GM18511 (cell line): ENCODE data around the gene NEB.
"Not testable (repeated sequence)": the region's sequence is repeated elsewhere in the genome, so short reads cannot be mapped to it uniquely, and the experiment has no call there.

Source experiments
- ATAC-seq: cut with Tn5 transposase; IDR thresholded peaks from one replicate; pipeline ENCODE4 v1.9.1; 2021; ENCODE audit warnings: mild to moderate bottlenecking, moderate library complexity; ENCODE audit not compliant: unreplicated experiment

Gene NEB

DNA sequence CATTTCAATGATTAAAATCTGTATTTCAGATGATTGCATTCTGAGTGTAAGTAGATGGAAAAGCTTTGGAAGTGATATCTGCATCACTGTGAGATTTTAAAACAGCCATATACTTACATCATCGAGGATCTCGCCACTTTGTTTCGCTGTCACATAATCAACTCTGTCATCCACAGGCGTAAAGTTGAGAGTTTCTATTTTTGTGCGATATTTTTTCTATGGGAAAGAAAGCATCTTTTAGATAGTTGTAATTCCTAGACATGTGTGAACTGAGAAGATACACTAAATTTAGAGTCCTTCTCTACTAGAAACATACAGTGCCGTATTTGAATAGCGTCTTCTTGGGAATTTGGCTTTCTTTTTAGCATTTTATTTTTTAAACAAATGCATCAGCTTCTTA is 165.8 kb downstream of the NEB start:
- no peak for ATAC-seq

DNA sequence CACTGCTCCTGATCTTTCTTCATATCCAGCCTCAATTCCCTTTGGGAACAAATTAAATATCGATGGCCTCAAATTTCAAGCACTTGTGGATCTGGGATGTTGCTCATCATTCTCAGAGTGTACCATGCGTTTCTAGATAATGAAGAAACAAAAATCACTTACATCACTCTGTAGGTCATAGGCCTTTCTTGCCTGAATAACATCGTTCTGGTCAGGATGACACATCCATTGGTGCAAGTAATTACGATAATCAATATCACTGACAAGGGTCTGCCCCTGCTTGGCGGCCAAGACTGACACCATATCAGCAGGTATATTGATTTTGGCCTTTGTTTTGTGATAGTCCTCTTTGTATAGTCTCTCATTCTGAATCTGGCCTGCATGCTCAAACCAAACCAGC is 167.3 kb downstream of the NEB start:
- ATAC-seq: no peak

DNA sequence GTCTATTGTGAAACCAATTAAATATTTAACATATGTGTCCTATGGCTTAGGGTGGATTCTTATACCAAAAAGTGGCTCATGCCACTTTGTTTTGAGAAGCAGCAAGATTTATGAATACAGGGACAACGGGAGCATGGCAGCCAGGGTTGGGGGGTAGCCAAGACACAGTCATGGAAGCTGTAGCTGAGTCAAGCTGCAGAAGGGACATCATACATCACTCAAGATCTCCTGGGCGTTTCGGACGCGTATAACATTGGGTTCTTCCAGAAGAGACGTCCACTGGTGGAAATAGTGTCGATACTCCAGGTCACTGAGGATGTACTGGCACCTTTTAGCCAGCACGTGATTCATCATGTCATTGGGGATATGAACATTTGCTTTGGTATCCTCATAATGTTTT is 171.9 kb downstream of the NEB start:
- ATAC-seq: no peak

DNA sequence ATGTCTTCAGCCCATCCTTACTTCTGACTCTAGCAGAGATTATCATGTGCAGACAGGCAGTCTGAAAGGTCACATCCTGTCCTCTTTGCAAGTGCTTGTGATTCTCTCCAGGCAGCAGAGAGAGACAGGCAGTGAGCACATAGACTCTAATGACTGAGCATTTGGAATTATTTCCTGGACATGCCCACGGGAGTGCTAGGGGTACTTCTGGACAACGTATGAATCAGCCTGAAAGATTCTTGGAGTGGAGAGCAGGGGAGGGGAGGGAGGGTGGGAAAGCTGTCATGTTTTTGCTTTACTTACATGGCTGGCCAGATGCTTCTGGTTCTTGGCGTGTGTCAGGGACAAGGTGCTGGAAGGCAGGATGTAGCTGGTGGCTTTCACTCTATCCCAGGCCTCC is 174.0 kb downstream of the NEB start:
- ATAC-seq: no peak

DNA sequence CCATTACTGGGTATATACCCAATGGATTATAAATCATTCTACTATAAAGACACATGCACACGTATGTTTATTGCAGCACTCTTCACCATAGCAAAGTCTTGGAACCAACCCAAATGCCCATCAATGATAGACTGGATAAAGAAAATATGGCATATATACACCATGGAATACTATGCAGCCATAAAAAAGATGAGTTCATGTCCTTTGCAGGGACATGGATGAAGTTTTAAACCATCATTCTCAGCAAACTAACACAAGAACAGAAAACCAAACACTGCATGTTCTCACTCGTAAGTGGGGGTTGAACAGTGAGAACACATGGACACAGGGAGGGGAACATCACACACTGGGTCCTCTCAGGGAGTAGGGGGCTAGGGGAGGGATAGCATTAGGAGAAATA is 174.8 kb downstream of the NEB start:
- not testable (repeated sequence) for ATAC-seq

DNA sequence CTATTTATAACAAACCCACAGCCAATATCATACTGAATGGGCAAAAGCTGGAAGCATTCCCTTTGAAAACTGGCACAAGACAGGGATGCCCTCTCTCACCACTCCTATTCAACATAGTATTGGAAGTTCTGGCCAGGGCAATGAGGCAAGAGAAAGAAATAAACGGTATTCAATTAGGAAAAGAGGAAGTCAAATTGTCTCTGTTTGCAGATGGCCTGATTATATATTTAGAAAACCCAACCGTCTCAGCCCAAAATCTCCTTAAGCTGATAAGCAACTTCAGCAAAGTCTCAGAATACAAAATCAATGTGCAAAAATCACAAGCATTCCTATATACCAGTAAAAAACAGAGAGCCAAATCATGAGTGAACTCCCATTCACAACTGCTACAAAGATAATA is 176.4 kb downstream of the NEB start:
- ATAC-seq: not testable (repeated sequence)

GRCh38 chr2:151556121-151556520 is 178.2 kb downstream of the NEB start:
- ATAC-seq: no peak

DNA sequence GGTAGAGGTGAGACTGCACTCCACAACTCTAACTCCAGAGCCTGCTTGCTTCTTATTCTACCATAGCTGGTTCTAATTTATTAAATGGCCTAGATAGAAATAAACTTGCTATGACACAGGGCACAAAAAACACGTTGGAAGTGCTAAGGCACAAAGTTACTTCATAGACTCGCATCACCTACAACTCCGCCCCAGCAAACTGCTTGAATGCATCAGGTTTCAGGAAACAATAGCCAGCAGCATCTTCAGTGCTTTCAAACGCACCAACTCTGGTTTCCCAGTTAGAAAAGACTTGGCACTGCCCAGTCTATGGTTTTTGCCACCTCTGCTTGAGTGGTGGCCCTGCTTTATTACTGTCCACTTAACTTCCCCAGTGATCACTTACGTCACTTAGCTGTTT is 182.0 kb downstream of the NEB start:
- ATAC-seq: no peak

GRCh38 chr2:151551556-151551955 is 182.7 kb downstream of the NEB start:
- ATAC-seq: no peak

DNA sequence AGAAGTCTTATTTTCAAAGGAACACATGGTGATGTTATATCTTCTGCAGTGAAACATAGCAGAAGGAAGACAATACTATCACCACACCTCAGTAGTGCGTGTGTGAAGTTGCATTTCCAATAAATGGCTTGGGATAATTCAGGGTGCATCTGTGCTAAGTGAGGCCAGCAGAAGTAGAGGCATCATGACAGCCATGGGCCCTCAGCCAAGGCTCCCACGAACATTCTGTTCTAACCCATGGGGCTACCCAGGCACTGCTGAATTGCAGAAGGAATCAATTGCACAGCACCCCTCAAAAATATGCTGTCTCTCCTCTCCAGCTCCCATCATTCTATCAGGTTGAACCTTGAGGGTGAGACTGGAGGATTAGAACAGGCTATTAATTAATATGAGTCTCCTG is 185.1 kb downstream of the NEB start:
- no peak for ATAC-seq

GRCh38 chr2:151544449-151544848 is 189.8 kb downstream of the NEB start:
- no peak for ATAC-seq

GRCh38 chr2:151543876-151544275 is 190.4 kb downstream of the NEB start:
- no peak for ATAC-seq

DNA sequence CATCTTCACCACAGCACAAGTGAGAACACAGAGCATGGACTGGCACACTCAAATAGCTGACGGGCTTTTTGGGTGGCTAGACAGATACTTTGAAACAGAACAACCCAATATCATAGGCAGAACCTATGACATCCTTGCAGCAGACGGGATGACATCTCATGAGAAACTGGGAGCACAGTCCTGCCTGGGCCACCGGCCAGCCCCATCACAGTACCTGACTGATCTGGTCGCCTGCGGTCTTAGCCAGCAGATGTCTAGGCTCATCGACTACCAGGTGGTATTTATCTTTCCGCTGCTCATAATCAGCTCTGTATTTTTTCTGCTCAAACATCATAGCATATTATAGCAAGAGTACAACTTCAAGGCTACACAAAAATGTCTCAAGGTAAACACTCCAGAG is 200.3 kb downstream of the NEB start:
- no peak for ATAC-seq

DNA sequence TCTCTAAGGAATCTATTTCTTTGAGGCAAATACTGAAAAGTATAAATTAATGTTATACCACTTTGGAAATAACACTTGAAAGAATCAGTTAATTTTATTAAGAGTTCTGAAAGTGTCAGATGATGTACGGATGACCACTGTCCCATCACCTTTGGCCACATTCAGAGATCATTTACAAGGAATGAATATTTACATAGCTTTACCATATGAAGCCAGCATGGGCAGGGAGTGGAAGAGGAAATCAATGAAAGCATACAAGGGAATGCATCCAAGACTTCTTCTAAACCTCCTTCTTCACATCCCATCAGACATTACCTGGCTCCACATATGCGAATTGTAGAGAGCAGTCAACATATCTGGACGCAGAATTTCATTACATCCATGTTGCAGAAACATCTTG is 201.1 kb downstream of the NEB start:
- ATAC-seq: no peak

- ATAC-seq: no peak
Measured at GRCh38 chr2:151526572-151527090, 207.6 kb downstream of the NEB start.

DNA sequence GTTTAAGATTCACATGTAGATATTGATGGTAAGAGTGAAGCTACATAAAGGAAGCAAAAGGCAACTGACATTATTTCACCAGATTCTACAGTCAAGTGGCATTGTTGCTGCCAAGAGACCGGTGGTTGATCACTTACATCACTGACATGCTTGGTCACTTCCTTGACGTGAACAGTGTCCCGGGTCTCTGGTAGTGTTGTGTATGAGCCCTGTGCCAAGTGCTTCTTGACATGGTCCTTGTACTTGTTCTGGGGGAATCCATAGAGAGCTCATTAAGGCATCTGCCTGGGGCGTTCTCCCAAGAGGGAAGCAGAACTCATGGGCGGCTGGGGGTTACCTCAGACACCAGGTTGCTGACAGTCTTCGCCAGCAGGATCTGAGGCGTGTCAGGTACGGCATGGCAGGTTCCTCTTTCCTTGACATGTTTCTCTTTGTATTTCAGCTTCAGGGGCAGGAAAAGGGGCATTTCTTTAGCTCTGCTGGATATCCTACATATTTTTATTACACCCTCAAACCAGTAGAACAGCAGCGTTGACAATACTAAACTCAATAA is 208.4 kb downstream of the NEB start:
- ATAC-seq: peak; percentile 56

DNA sequence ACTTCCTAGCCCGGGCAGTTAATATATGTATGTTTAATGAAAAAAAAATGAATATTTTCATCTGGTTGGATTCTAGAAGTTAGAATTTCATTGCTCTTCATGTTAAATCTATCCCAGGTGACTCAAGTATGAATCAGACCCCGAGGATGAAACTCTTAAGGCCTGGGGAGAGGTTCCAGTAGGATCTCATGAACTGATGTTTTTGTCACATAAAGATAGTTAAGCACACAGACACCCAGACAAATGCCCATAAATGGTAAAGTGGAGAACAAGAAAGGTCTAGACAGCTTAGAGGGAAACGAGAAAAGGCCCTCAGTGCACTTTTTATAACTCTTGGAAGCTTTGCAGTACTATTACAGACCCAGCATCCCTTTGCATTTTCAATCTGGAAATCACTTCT is 210.4 kb downstream of the NEB start:
- ATAC-seq: no peak

GRCh38 chr2:151522556-151522955 is 211.7 kb downstream of the NEB start:
- no peak for ATAC-seq

DNA sequence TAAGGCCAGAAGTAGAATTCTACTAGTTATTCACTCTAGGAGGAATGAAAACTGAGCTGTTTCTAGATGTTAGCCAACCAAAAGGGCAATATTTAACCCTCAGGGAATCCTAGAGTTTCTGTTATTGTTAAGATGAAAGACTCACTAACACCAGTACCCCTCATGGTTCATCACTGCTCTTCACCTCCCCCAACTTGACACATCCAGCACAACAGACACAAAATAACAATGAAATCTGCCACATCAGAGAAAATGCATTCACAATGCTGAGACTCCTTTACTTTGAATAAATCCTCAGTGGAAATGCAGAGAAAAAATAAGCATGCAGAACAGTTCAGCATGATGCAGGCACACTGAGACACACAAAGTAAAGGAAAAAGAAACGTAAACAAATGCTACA is 213.3 kb downstream of the NEB start:
- no peak for ATAC-seq

DNA sequence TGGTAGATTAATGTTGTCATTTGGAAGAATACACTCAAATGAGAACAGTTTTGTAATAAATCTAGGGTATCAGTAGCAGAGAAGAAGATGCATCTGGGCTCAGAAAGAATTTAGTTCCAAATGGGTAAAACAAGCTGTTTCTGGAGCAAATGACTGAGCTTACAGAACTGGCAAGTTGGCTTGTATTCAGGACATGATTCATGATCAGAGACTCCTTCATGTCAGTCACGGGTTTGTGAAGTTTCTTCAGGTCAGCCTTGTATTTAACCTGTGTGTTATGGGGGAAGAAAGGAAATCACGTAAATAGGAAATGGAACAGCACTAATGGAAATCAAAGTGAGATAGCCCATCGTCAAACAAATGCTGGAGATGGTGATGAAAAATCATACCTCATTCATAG is 215.5 kb downstream of the NEB start:
- no peak for ATAC-seq

DNA sequence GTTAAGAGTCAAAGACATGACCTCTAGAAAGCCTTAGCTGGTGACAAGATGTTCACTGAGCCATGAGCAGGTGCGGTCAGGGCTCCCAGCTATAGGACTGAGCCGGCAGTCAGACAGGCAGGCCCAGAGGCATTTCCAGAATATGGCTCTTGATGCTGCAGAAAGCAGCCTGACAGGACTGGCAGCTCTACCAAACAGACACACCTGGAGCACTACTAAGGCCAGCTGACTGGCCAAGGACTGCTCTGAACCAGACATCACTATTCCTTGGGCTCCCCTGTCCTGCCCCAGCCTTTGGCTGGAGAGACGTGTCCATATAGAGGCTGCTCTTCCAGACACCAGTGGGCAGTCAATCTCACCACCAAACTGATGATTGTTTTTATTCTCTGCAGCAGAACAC is 225.8 kb downstream of the NEB start:
- ATAC-seq: no peak

DNA sequence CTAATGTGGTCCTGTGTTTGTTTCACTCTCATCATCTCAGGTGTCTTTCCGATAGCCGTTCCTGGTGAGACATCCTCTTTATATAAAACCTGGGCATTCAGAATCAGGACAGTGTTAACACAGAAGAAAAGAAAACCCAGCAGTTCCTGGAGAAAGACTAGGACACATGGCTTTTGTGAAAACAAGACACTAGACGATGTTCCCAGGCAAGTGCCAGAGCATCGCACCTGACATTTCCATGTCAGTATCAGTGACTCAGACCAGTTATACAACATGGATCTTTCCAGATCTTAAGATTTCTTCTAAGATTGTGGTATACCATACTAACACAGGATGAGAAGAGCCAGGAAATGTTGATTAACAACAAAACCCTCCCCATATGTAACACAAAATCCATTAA is 228.1 kb downstream of the NEB start:
- no peak for ATAC-seq

GRCh38 chr2:151498178-151498577 is 236.1 kb downstream of the NEB start:
- no peak for ATAC-seq
